Urinary bladder (tissue), 4 donors: ENCODE results near the gene SZT2. TPM values are rescaled to one million over a fixed set of nuclear protein-coding genes. Genes with fewer than 3 reads are reported as not detected.
"Not testable (repeated sequence)": the region's sequence is repeated elsewhere in the genome, so short reads cannot be mapped to it uniquely, and the experiment has no call there.

ENCODE experiments used
- DNase-seq: peaks from one replicate; pipeline ENCODE4 v3.0.0-alpha.2; 2015; ENCODE audit errors: extremely low spot score
- H3K27ac ChIP-seq: one replicate; pipeline ENCODE4 v1.5.1; 2013; ENCODE audit warnings: low read depth, mild to moderate bottlenecking, moderate library complexity
- H3K36me3 ChIP-seq: one replicate; pipeline ENCODE4 v1.6.1; 2013; ENCODE audit warnings: mild to moderate bottlenecking, moderate library complexity; ENCODE audit not compliant: insufficient read depth
- H3K4me1 ChIP-seq: one replicate; pipeline ENCODE4 v1.6.1; 2013; ENCODE audit warnings: mild to moderate bottlenecking, moderate library complexity; ENCODE audit not compliant: insufficient read depth
- H3K4me3 ChIP-seq: one replicate; pipeline ENCODE4 v1.5.1; 2013; ENCODE audit warnings: low read depth, low read length
- WGBS: extraction: QIAGEN DNeasy Blood & Tissue Kit; methylation state at CpG from one replicate; pipeline ENCODE4 v1.1.7; 2013; 5-methylcytosine and 5-hydroxymethylcytosine counted together
- polyA plus RNA-seq: library from polyadenylated mRNA; stranded (reverse); fragments of 200-250 nt; gene quantifications from one replicate; pipeline ENCODE4 v1.2.3, GENCODE V29; 2013
- total RNA-seq: library from RNA; depleted of rRNA; stranded (reverse); fragments of >200 nt; gene quantifications from one replicate; pipeline ENCODE4 v1.2.3, GENCODE V29; 2014
- donor health status: healthy with polysubstance abuse.
- donor health status: healthy.

SZT2 gene
- total and polyA plus RNA-seq, 2 donors, result 14.9 to 42.3 TPM

DNA sequence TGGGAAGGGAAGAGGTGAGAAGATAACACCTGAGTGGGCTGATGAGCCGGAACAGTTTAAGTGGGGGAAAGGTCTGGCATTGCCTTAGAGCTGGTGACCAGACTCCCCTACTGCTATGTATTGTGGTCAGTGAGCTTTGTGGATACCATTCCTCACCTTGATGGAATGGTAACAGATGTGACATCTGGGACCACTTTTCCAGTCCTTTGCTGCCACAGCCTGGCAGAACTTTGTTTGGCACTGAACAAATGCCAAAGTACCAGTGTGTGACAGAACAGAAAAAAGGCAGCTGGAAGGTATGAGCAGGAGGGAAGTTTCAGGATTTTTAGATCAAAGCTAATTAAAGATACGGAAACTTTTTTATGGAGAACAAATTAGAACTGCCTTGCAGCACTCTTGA is 6.2 kb upstream of the SZT2 start:
- no peak overlapping the region for H3K27ac ChIP-seq
- no peak overlapping the region for H3K4me3 ChIP-seq
- 70% methylated on average over 2 of the region's 2 CpGs for WGBS
- no peaks in the 10 kb centered on the region for H3K4me1 ChIP-seq
- no peak for DNase-seq
- peaks cover 3% of the 10 kb centered on the region for H3K36me3 ChIP-seq

DNA sequence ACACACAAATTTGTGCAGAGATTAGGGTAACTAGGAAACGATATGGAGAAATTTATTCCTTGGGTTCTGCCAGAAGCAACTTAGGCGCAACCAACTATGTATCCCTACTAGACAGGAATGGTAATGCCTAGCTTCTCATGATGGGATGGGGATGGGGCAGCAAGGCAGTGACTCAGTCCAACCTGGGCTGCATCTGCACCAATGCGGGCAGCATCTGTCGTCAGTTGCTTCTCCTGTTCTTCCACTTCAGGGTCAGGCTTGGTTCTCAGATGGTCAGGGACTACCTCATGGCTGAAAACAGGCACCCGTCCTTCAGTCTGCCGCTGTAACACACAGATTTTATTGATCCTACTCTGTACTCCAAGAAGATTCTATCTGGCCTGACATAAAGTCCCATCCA is 3.0 kb upstream of the SZT2 start:
- DNase-seq, result no peak
- Histone ChIP-seq H3K4me3 (no peak overlapping the region), H3K27ac (no peak overlapping the region), H3K36me3 (peaks cover 3% of the 10 kb centered on the region), H3K4me1 (no peaks in the 10 kb centered on the region)
- 95% methylated on average over 6 of the region's 6 CpGs for WGBS

DNA sequence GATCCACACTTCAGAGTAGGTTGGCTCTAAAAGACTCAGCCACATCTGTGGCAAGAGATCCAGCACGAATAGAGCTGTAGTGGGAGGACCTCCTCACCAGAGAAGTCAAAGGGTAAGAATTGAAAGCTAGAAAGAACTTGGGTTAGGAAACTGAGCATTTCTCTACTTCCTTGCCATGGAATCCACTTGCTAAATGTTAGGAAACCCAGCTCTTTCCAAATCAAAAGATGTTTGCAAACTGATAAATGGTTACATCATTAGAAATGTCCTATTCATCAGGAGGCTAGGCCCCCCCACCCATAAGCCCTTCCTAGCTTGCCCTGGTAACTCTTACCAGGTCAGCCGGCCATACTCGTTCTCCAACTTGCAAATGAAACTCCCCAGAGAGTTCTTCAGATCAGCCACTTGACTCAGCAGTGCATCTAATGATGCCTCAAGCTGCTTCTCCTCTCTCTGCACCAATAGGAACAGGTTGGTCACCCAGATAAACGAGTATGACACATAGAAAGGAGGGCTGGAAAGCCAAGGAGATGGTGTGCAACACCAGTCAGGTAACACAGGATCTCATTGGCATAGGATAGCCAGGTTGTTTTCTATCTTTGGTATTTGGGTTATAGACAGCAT is 1.6 kb upstream of the SZT2 start:
- H3K27ac ChIP-seq, result no peak overlapping the region
- WGBS, result 67% methylated on average over 4 of the region's 4 CpGs
- no peak overlapping the region for H3K4me3 ChIP-seq
- H3K4me1 ChIP-seq, result no peaks in the 10 kb centered on the region
- DNase-seq, result no peak
- H3K36me3 ChIP-seq, result peaks cover 3% of the 10 kb centered on the region

DNA sequence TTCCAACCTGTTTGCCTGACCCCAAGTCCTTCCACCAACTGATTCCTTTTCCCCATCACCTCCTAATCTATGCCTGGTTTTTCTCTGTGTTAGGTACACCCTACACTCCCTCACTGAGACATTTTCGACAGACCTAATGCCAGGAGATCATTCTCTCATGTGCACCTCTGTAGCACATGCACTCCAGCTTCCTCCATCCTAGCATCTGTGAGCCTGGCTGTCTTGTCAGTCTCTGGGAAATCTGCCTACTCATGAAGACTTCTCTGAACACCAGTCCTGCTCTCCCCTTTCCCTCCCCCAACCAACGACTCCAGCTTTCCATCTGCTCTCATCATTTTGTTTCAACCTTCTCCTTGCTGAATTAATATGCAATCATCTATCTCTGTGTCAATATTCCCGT is 1.1 kb upstream of the SZT2 start:
- WGBS, result 51% methylated on average over 3 of the region's 3 CpGs
- H3K4me3 ChIP-seq, result no peak overlapping the region
- no peak for DNase-seq
- H3K27ac ChIP-seq, result no peak overlapping the region
- H3K36me3 ChIP-seq, result peaks cover 3% of the 10 kb centered on the region
- H3K4me1 ChIP-seq, result no peaks in the 10 kb centered on the region

DNA sequence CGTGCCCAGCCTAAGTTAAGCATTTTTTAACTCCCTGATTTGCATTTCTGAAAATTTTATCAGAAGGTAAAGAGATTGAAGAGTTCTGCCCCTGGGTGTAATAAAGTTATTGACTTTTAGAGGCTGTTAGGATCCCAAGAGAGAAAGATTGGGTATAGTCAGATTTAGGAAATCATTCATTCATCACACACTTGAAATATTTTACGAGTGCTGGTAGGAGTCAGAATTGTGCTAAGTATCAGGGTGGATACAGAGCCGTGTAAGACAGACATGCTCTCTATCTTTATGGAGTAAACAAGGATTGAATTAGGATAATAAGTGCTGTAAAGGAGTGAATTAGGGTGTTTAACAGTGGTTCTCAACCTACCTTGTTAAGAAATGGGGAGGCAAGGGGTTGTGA is 3.0 kb downstream of the SZT2 start:
- no peak overlapping the region for H3K27ac ChIP-seq
- H3K36me3 ChIP-seq, result no peaks in the 10 kb centered on the region
- DNase-seq, result no peak
- H3K4me3 ChIP-seq, result no peak overlapping the region
- no peaks in the 10 kb centered on the region for H3K4me1 ChIP-seq
- WGBS, result 63% methylated on average over 3 of the region's 3 CpGs

DNA sequence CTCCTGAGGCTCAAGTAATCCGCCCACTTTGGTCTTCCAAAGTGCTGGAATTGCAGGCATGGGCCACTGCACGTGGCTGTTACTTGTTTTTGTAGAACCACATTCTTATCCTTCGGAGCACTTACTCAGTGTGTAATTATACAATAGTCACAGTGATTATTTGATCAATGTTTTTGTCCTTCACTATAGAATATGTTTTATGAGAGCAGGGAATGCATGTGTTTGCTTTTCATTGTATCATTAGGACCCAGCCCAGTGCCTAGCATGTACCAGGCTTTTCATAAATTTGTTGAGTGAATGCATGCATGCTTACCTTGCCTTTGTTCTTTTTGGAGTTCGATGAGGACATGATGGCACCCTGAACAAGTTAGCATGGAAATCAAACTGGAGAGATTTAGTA is 5.8 kb downstream of the SZT2 start:
- H3K4me3 ChIP-seq, result no peak overlapping the region
- WGBS, result 84% methylated on average over 4 of the region's 4 CpGs
- no peak for DNase-seq
- no peaks in the 10 kb centered on the region for H3K4me1 ChIP-seq
- no peak overlapping the region for H3K27ac ChIP-seq
- no peaks in the 10 kb centered on the region for H3K36me3 ChIP-seq

DNA sequence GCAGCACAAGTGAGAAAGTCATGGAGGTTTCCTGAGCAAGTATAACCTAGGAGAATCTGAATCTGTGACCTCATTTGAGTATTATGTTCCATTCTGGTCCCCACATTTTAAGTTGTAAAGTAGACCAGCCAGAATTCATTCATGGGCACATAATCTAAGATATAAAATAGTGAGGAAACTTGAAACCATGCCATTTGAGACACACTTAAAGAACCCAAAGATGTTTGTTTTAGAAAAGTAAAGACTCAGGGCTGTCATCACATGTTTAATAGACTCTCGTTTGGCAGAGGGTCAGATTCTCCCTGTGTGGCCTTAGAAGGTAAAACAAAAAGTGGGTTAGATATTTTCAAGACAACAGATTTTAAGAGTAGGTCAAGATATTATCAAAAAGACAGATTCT is 6.4 kb downstream of the SZT2 start:
- 28% methylated on average over 1 of the region's 1 CpG for WGBS
- Histone ChIP-seq H3K4me1 (no peaks in the 10 kb centered on the region), H3K27ac (no peak overlapping the region), H3K4me3 (no peak overlapping the region), H3K36me3 (no peaks in the 10 kb centered on the region)
- peak; percentile 64 for DNase-seq

DNA sequence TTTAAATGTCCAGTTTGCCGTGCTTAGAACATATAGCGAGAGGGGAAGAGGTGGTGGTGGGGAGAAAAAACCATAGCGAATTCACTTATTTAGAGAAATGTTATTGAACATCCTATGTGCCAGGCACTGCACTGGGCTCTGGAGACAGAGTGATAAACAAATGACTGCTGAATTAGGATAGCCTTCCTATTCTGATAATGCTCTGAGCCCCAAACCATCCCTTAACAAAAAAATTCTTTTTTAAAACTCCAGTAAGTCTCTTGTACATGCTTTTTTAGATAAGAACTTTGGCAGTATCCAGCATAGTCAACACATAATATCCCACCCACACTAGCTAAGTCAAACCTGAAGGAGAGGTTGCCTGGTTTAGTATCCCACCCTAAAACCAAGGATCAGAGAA is 8.5 kb downstream of the SZT2 start:
- no peaks in the 10 kb centered on the region for H3K36me3 ChIP-seq
- H3K4me3 ChIP-seq, result no peak overlapping the region
- no peak overlapping the region for H3K27ac ChIP-seq
- no peaks in the 10 kb centered on the region for H3K4me1 ChIP-seq
- DNase-seq, result no peak
- WGBS, result 95% methylated on average over 3 of the region's 3 CpGs

DNA sequence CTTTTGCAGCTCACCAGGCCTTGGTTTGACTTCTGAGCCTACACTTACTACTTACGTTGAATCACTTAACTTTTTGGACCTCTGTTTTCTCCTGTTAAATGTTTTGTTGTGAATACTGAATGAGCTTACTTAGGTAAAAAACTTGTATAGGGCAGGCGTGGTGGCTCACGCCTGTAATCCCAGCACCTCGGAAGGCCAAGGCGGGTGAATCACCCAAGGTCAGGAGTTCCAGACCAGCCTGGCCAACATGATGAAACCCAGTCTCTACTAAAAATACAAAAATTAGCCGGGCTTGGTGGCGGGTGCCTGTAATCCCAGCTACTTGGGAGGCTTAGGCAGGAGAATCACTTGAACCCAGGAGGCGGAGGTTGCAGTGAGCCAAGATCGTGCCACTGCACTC is 10.7 kb downstream of the SZT2 start:
- WGBS, result 98% methylated on average over 9 of the region's 9 CpGs
- not testable (repeated sequence) for DNase-seq, H3K27ac ChIP-seq, H3K36me3 ChIP-seq, H3K4me1 ChIP-seq, H3K4me3 ChIP-seq

DNA sequence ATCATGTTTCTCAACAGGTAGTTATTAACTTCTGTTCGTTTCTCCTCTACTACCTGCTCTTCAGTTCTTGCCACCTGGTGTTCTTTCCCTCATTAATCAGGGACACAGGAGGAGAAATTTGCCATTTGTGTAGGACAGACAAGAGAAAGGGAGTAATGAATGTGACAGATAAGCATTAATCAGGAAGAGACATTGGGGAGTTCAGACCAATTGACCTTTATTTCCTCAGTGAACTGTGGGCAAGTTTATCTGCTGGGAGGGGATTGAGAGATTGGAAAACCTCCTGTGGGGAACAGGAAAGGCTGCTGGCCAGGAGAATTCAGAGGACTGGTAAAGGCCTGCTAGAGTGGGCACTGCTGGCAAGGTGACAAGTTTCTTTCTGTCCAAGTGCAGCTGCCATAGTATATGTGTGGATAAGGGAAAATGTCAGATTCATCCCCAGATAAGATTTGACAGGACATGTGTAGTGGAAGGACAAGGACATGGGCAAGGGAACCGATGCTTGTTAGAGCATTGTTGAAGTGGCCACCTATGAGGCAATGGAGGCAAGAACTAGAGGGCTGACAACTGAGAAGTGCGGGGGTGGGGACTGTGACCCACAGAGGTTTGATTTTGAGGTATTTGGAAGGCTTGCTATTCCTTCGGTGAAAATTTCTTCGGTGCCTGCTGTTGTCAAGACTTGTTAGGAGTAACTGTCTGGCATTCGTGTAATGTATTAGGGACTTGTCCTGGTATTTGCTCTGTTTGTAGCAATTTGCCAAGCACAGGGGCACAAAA is 12.6 kb downstream of the SZT2 start:
- WGBS, result 89% methylated on average over 6 of the region's 6 CpGs
- peaks cover 2% of the 10 kb centered on the region for H3K36me3 ChIP-seq
- no peak overlapping the region for H3K4me3 ChIP-seq
- no peak for DNase-seq
- no peaks in the 10 kb centered on the region for H3K4me1 ChIP-seq
- no peak overlapping the region for H3K27ac ChIP-seq

DNA sequence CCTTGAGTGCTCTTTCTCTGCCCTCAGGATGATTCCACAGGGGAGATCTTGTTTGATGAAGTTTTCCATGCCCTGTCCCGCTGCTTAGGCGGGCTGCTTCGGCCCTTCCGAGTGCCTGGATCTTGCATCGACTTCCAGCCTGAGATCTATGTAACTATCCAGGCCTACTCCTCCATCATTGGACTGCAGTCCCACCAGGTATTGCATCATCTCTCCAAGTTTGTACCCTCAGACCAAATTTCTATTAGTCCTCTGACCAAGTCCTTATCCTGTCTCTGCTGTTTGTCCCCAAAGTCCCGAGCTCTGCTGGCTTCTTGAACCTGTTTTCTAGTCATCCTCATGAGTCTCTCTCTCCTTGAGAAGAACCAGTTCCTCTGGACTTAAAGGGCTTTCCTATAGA is 14.7 kb downstream of the SZT2 start:
- H3K36me3 ChIP-seq, result peaks cover 2% of the 10 kb centered on the region
- WGBS, result 96% methylated on average over 6 of the region's 6 CpGs
- H3K4me3 ChIP-seq, result no peak overlapping the region
- H3K4me1 ChIP-seq, result no peaks in the 10 kb centered on the region
- DNase-seq, result no peak
- H3K27ac ChIP-seq, result no peak overlapping the region

DNA sequence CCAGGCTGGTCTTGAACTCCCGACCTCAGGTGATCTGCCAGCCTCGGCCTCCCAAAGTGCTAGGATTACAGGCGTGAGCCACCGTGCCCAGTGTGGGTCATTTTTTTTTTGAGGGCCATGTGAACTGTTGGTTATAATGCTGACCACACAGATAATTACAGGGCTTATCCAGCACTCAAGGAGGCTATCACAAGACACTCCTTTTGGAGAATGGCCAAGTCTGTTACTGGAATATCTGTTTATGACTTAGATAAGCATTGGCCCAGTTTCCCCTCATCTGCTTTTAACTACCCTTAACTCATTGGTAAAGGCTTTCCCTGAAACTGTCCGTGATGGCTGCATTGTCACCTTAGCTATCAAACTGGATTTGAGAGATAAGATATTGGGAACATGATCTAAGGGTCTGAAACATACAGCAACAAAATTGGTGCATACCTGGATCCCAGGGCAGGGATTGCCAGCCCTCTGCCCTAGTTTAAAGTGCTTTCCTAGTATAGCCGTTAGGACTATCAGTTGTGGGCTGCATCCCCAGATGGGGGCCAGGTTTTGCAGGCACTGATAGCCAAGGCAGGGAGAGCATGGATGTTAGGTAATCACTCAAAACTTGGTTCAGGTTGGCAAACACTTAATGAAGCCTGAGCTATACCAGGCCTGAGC is 15.6 kb downstream of the SZT2 start:
- no peaks in the 10 kb centered on the region for H3K4me1 ChIP-seq
- no peak overlapping the region for H3K27ac ChIP-seq
- 58% methylated on average over 6 of the region's 6 CpGs for WGBS
- peaks cover 2% of the 10 kb centered on the region for H3K36me3 ChIP-seq
- DNase-seq, result no peak
- no peak overlapping the region for H3K4me3 ChIP-seq

DNA sequence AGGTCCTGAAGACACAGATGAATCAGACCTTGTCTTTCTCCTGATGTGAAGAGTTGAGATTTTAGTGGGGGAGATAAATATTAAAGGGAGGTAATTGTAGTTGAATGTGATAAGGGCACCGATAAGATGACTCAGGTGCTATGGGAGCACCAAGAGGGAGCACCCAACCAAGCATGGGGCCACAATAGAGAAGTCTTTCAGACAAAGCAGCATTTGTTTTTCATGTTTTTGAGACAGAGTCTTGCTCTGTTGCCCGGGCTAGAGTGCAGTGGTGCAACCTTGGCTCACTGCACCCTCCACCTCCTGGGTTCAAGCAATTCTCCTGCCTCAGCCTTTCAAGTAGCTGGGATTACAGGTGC is 16.2 kb downstream of the SZT2 start:
- no peak overlapping the region for H3K4me3 ChIP-seq
- peaks cover 2% of the 10 kb centered on the region for H3K36me3 ChIP-seq
- WGBS, result 86% methylated on average over 2 of the region's 2 CpGs
- no peaks in the 10 kb centered on the region for H3K4me1 ChIP-seq
- no peak for DNase-seq
- H3K27ac ChIP-seq, result no peak overlapping the region

DNA sequence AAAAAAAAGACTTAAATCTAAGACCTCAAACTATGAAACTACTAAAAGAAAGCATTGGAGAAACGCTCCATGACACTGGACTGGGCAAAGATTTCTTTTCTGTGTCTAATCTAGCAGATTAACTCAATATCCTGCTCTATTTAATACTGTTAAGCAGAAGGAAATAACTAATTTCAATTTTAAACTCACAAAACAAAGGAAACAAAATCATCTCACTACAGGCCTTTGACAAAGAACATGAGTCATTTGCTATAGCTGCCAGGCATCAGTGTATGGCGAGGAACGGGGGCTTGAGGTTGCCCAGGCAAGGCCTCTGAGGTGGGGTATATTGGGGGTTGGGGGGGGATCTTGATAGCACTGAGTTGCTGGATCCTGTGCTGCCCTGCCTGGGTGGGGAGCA is 20.9 kb downstream of the SZT2 start:
- Histone ChIP-seq H3K4me1 (no peaks in the 10 kb centered on the region), H3K36me3 (peaks cover 2% of the 10 kb centered on the region), H3K27ac (no peak overlapping the region), H3K4me3 (no peak overlapping the region)
- 94% methylated on average over 3 of the region's 3 CpGs for WGBS
- DNase-seq, result no peak
